GM21723 (cell line): ENCODE data around the gene CUX1.
"Not testable (repeated sequence)": the region's sequence is repeated elsewhere in the genome, so short reads cannot be mapped to it uniquely, and the experiment has no call there.

Source experiments
- ATAC-seq: cut with Tn5 transposase; IDR thresholded peaks from one replicate; pipeline ENCODE4 v1.9.1; 2021; ENCODE audit warnings: mild to moderate bottlenecking, moderate library complexity; ENCODE audit not compliant: unreplicated experiment

The CUX1 gene

GRCh38 chr7:101998029-101998905 lies 180.8 kb downstream of the CUX1 start:
- ATAC-seq = no peak

GRCh38 chr7:101998906-101999240 lies 181.4 kb downstream of the CUX1 start:
- ATAC-seq = no peak

- ATAC-seq = no peak
Observed at GRCh38 chr7:101999393-101999792, 182.0 kb downstream of the CUX1 start.

- ATAC-seq = no peak
Observed at GRCh38 chr7:102000123-102000522, 182.7 kb downstream of the CUX1 start.

GRCh38 chr7:102004229-102004628 lies 186.8 kb downstream of the CUX1 start:
- no peak for ATAC-seq

GRCh38 chr7:102004848-102005247 lies 187.4 kb downstream of the CUX1 start:
- no peak for ATAC-seq

- no peak for ATAC-seq
Observed at GRCh38 chr7:102005933-102006480, 188.6 kb downstream of the CUX1 start.

GRCh38 chr7:102006695-102007094 lies 189.3 kb downstream of the CUX1 start:
- no peak for ATAC-seq

- no peak for ATAC-seq
Observed at GRCh38 chr7:102008535-102009262, 191.3 kb downstream of the CUX1 start.

- no peak for ATAC-seq
Observed at GRCh38 chr7:102009628-102010027, 192.2 kb downstream of the CUX1 start.

GRCh38 chr7:102012112-102012830 lies 194.8 kb downstream of the CUX1 start:
- not testable (repeated sequence) for ATAC-seq

- no peak for ATAC-seq
Observed at GRCh38 chr7:102012941-102013461, 195.6 kb downstream of the CUX1 start.

GRCh38 chr7:102018876-102019275 lies 201.4 kb downstream of the CUX1 start:
- ATAC-seq = no peak

GRCh38 chr7:102019461-102019860 lies 202.0 kb downstream of the CUX1 start:
- no peak for ATAC-seq

- no peak for ATAC-seq
Observed at GRCh38 chr7:102021841-102022618, 204.6 kb downstream of the CUX1 start.

GRCh38 chr7:102024005-102024768 lies 206.8 kb downstream of the CUX1 start:
- no peak for ATAC-seq

- no peak for ATAC-seq
Observed at GRCh38 chr7:102024769-102025391, 207.5 kb downstream of the CUX1 start.

GRCh38 chr7:102025777-102026176 lies 208.4 kb downstream of the CUX1 start:
- not testable (repeated sequence) for ATAC-seq

GRCh38 chr7:102028206-102028826 lies 210.9 kb downstream of the CUX1 start:
- no peak for ATAC-seq
